Measurements from ENCODE around the gene PPP1R12A.

GRCh38 chr12:79895804-79896203 is 39.1 kb downstream of the PPP1R12A start:
- TF ChIP-seq CTCF (IDR thresholded peaks at IDR 0.05) (no peak), EZH2 (IDR thresholded peaks at IDR 0.05) (no peak)
